HG02588 (cell line): ENCODE results near the gene RTF1.

Experiments used
- ATAC-seq: cut with Tn5 transposase; IDR thresholded peaks from one replicate; pipeline ENCODE4 v1.9.1; 2021; ENCODE audit warnings: mild to moderate bottlenecking, moderate library complexity; ENCODE audit not compliant: unreplicated experiment

Gene RTF1

DNA sequence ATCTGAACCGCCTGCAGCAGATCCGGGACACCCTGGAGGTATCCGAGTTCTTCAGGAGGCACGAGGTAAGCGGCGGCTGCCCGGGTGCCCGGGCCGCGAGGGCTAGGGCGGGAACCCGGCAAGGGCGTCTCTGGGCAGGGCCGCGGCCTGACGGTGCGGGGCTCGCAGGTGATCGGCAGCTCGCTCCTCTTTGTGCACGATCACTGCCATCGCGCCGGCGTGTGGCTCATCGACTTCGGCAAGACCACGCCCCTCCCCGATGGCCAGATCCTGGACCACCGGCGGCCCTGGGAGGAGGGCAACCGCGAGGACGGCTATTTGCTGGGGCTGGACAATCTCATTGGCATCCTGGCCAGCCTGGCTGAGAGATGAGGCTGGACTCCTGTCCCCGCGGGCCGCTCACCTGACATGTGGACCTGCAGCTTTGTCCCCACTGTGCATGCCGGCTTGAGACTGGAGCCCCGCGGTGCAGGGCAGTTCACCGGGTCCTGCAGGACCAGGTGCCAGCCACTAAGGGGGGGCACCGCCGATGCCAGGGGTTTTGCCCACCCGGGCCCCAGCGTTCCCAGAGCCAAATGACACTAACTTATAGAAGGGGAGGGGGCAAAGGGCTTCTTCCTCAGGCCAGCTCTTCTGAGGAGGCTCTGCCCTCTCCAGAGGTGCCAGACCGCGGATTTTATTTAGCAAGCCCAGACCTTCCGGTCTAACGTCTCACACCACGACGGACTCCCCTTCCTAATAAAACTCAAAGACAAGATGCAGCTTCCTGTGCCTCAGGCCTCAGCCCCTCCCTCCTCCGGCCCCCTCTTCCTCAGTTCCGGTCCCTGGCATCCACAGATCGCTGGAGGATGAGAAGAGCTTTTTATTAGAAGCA is 86.1 kb downstream of the RTF1 start:
- no peak for ATAC-seq

DNA sequence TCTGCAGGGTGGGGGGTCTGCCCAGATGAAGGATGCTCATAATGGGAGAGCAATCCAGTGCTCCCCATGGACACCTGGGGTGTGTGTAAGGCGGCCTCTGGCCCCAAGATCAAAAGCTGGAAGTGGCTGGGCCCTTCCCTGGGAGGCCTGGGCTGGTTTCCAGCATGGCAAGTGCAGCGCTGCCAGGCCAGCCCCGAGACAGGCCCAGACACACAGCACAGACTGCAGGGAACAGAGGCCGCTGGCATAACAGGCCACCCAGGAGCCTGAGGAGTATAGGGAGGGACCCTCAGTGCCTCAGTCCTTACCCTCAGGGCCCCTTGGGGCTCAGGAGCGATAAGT is 86.7 kb downstream of the RTF1 start:
- ATAC-seq: no peak

DNA sequence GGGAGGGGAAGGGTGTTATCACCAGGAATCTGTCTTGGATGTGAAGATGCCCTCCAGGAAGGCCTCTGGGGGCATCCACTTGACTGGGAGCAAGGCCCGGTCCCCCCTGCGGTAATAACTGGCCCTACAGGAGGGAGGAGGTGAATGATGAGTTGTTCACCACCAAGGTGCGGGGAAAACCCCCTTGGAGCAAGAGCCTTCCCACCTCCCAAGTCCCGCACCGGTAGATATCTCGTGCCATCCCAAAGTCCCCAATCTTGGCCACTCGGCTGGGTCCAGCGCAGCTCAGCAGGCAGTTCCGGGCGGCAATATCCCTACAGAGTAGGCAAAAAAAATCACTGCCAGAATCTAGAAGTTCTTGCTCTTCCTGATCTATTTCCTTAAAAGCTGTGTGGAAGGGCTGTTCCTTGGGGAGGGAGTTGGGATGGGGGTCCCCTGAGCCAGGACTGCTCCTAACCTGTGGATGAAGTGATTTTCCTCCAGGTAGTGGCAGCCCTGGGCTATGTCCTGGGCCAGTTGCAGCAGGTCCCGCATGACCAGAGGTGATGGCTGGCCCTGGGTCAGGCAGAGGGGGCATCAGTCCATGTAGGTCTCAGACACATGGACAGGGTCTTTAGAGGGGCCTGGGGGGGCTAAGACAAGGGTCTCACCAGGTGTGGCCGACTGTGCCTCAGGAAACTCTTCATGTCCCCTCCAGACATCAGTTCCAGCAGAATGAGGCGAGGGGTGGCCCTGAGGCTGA is 88.0 kb downstream of the RTF1 start:
- ATAC-seq: no peak

- no peak for ATAC-seq
Observed at GRCh38 chr15:41505776-41506175, 88.9 kb downstream of the RTF1 start.

GRCh38 chr15:41506796-41507341 is 90.0 kb downstream of the RTF1 start:
- ATAC-seq: no peak

DNA sequence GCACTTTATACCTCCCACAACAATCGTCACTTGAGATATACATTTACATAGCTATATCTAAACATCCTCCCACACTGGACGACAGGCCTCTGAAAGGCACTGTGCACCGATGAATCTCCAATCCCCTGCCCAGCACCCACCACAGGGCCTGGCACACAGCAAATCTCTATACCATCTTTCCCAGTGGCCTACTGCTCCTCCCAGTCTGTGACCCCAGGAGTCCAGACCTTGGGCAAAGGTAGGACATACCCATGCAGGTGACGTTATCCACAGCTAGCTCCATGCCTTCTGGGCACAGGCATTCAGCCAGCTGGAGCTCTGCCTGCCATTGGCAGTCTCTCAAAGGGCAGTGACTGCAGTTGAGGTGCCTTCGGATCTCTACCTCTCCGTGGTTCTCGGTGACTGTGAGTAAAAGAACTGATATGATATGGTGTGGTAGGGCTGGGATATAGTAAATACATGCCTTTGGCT is 91.0 kb downstream of the RTF1 start:
- ATAC-seq: no peak

- ATAC-seq: no peak
Observed at GRCh38 chr15:41510728-41511127, 93.8 kb downstream of the RTF1 start.

GRCh38 chr15:41511331-41511898 is 94.5 kb downstream of the RTF1 start:
- no peak for ATAC-seq

GRCh38 chr15:41511899-41512369 is 95.0 kb downstream of the RTF1 start:
- no peak for ATAC-seq

- no peak for ATAC-seq
Observed at GRCh38 chr15:41512512-41512939, 95.6 kb downstream of the RTF1 start.

GRCh38 chr15:41512940-41513505 is 96.1 kb downstream of the RTF1 start:
- ATAC-seq: no peak

- ATAC-seq: no peak
Observed at GRCh38 chr15:41513506-41514227, 96.8 kb downstream of the RTF1 start, which contains the start of gene LTK. Gene LTK, minus strand, starts transcription at chr15:41513827. Its CDS starts 118 bp downstream, at chr15:41513709.

DNA sequence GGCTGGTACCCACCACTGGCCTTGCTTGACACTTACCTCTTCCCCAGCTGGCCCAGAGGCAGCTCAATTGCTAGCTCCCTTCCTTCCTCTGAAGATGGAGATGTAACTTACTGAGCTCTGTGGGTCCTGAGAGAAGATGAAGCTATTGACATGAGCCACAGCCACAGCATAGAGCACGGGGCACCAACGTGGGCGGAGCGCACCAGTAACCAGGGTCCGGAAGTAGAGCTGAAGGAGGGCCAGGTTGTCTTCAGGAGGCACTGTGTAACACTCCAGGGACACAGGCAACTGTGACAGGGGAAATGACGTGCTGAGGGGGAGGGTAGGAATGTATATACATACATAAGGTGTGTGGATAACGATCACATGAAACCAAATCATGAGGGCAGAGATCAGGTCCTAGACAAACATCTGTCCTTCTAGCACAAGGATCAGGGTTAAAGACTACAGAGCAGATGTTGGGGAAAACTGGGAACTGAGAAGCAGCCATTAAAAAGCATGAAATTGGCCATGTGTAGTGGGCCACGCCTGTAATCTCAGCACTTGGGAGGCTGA is 101.1 kb downstream of the RTF1 start:
- no peak for ATAC-seq

GRCh38 chr15:41520636-41521035 is 103.7 kb downstream of the RTF1 start:
- ATAC-seq: no peak

GRCh38 chr15:41521614-41522013 is 104.7 kb downstream of the RTF1 start:
- no peak for ATAC-seq

GRCh38 chr15:41523097-41523496 is 106.2 kb downstream of the RTF1 start:
- no peak for ATAC-seq

DNA sequence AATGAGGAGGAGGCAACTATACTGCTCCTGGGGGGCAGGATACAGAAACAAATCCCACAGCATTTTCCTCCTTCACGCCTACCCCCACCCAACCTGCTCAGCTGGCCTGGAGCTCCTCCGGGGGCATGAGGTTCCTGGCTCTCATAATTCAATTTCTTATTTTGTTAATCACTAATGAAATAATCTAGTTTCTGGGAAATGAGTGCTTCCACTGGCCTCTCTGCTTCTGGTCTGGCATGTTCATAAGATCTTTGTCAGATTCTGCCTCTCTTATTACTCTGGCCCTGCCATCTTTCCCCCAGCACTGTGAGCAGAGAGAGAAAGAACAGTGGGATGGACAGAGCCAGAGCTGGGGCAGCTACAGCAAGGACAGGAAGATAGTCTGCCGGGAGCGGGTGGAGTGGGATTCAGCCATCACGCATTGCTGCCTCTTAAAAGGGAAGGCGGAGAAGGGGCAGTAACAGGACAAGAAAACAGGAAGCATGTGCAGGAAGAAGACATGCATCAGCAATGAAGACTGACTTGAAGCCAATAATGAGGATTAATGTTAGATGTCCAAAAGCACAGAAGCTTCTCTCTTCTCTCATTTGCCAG is 113.6 kb downstream of the RTF1 start:
- ATAC-seq: no peak
